ENCODE measurements around the gene HMGN1.

Gene HMGN1

GRCh38 chr21:39326607-39327307 lies 22.1 kb downstream of the HMGN1 start:
- no peak for DNase-seq

DNA sequence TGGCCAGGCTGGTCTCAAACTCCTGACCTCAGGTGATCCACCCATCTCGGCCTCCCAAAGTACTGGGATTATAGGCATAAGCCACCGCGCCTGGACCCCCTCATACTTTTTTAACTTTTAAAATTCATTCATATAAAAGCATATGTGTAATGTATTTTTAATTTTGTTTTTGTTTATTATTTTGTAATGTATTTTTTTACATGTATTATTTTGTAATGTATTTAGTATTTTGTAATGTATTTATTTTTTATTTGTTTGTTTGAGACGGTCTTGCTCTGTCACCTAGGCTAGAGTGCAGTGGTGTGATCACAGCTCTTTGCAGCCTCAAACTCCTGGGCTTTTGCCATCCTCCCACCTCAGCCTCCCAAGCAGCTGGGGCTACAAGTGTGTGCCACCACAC lies 23.4 kb downstream of the HMGN1 start:
- no peak for DNase-seq

DNA sequence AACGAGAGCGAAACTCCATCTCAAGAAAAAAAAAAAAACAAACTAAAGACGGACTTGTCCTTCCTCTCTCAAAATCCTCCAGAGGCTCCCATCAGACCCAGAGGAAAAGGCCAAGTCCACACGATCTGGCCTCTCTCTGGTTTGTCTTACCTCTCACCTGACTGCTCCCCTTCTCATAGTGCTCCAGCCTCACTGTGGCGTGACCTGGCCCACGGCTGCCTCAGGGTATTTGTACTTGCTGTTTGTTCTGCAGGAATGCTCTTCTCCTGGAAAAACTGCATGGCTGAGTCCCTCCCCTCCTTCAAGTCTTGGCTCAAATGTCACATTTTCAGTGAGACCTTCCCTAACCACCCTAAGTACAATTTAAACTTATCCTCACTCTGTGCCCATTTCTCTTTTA lies 27.5 kb downstream of the HMGN1 start:
- DNase-seq, result no peak

DNA sequence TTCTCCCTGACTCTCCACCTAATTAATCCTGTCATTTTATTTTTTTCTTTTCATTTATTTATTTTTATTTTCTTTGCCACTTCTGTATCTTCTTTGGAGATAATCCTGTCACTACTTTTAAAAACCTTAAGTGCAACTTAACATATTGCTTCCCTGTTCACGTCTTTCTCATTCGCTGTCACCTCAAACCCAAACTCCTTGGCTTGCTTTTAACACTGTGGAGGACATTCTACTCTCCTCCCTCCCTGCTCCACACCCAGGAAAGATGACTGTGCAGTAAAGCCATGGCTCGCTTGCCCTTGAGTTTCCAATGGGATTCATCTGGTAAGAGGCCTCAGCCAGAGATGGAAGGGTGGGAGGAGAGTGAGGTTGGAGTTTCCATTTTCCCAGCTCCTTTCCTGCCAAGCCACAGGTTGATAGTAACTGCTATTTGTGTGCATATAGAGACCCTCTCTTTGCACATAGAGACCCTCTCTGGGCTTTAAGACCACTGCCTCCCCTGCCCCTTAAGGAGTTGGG lies 29.0 kb downstream of the HMGN1 start:
- no peak for DNase-seq

DNA sequence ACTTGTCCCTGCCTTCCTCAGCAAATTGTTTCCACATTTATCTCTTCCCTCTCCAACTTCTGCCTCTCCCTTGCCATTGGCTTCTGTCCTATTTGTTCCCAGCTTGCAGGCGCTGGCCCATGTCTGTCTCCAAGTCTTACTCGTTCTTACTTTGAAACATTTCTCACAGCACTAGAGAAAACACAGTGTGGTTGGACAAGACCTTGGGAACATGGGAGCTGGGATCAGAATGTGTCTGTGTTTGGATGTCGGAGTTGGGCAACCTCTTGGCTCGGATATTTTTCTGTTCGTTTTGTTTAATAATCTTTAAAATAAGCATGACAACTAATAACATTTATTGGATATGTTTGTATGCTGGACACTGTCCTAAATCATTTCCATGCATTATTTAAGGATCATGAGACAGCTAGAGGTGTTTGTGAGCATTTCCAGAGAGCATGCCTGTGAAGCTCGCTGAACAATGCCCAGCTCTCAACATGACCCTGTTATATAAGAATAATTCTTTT lies 29.6 kb downstream of the HMGN1 start:
- DNase-seq, result no peak

DNA sequence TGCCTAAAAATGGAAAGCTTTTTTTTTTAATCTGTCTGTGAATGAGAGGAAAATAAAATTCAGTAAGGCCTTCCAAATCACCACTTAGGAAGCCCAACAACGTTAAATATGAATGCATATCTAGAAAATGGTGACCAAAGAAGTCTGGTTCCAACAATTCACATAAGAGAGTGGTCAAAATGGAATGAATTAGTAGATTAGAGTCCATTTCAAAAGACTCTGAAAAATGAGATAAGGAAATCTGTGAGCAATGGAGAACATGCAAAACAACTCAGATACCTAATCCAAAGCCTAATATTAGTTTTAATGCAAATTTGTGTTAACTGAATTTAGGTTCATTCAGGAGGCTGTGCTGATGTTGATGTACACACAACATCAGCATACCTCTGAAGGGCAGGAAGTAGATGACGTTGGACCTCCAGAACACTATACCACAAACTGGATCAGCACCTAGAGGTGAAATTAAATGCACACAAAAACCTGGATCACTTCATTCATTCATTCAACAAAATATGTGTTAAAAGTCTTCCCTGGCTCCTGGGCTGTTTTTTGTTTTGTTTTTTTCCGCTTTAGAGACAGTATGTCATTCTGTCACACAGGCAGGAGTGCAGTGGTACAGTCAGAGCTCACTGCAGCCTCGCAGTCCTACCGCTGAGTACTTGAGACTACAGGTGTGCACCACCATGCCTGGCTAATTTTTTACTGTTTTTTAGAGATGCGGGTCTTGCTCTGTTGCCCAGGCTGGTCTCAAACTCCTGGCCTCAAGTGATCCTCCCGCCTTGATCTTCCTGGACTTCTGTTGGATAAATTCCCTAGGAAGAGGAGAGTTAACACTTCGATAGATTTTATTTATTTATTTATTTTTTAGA lies 30.6 kb downstream of the HMGN1 start:
- DNase-seq, result no peak

DNA sequence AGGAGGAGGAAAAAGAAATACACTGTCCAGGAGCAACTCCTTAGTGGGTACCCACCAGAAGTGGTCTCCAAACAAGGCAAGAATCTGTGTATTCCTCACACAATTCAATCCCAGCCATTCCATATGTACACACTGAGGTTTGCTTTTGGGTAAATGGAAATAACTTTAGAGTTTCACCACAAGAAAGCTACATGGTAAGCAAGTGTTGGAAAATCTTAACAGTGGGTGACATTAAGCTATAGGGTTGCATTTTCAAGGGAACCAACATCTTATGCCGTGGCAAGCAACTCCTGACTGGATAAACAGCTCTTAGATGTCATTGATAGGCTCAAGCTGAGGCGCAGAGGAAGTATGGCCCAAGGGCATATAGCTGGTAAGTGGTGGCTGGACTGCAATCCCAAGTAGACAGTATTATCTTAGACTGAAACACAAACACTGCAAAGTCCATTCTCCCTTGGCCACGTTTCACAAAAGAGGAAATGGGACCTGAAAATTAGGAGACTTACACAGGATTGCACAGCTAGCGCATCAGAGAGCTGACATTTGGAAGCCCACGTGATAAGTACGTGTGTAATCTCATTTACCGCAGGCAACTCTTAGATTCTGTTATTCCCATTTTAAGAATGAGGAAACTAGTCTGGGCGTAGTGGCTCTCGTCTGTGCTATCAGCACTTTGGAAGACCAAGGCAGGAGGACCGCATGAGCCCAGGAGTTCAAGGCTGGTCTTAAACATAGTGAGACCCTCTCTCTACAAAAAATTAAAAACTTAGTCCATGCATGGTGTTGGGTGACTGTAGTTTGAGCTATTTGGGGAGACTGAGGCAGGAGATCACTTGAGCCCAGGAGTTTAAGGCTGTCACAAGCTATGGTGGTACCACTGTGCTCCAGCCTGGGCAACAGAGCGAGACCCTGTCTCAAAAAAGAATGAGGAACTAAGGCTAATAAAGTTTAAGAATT lies 31.5 kb downstream of the HMGN1 start:
- no peak for DNase-seq

DNA sequence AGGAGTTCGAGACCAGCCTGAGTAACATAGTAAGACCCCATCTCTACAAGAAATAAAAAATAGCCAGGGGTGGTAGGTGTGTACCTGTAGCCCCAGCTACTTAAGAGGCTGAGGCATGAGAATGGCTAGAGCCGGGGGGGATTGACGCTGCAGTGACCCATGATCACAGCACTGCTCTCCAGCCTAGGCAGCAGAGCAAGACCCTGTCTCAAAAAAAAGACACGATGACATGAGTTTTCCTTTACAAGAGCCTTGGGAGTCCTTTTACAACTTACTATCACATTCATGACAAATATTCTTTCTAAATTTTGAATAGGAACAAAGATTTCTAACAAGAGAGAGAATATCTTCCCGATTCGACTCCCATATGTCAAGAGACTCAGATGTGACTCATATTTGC lies 32.2 kb downstream of the HMGN1 start:
- no peak for DNase-seq

- DNase-seq, result no peak
Observed at GRCh38 chr21:39315603-39316445, 33.1 kb downstream of the HMGN1 start.

GRCh38 chr21:39314143-39315027 lies 34.5 kb downstream of the HMGN1 start:
- DNase-seq, result peak; percentile 20

DNA sequence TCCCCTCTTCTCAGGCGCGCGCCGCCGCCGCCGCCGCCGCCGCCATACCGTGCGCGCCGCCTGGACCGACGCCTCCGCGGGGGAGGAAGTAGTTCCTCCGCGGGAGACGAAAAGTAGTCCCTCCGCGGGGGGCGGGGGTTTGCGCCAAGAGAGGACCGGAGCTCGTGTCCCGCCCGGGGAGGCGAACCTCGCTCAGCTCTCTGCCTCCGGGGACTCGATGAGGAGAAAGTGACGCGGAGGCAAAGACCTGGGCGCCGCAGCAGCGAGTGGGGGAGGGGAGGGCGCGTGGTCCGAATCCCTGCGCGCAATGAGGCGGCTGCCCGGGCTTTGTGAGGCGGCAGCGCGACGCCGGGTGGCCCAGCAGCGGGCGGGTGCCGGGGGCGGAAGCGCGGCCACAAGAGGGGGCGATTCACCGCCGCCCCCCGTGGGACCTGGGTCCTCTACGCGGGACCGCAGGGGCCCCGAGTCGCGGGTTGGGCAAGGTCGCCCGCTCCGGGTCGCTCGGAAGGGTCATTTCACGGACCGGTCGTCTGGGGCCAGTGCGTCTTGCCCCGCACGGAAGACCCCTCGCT lies 35.2 kb downstream of the HMGN1 start, which contains the start of gene BRWD1:
BRWD1 (minus strand) TSS at position 62 of the 572 bp plus-strand sequence. CDS start 141 bp downstream, outside the sequence.
- DNase-seq, result peak; percentile 75

GRCh38 chr21:39313042-39313570 lies 35.8 kb downstream of the HMGN1 start:
- DNase-seq, result peak; percentile 15

DNA sequence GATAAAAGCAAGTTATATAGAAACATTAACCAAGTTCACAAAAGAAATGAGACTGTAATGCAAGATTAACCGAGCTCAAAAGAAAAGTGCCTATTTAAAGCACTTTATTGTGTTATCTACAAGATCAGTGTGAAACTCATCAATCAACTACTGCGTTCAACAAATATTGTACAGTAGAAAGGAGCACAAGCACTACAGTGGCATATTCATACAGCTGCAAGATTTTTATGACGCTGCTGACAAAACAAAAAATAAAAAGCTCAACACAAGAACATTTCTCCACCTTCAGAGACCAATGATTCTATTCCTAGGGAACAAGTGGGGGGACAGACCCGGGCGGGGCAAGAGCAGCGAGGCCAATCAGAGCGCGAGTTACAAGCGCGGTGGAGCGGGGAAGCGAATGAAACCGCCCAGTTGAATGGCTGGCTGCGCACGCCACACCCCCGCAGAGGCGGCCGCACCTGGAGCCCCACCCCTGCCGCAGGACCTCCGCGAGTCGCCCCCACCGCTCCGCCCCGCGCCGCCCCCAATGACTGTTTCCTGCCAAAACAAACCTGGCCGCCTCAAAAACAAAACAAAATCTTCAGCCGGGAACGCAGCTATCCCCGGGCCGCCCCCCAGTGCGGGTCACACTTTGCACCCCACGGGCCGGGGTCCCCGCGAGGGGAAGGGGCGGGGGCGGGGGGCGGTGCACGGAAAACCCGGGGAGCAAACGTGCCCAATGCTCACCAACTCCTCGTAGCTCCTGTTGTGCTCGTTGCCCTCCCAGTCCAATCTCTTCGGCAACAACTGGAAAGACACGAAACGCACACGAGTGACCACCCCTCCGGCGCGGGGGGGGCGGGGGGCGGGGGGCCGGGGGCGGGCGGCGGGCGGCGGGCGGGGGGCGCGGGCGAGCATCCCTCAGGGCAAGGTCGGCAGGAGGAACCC lies 36.5 kb downstream of the HMGN1 start:
- peak; percentile 84 for DNase-seq

GRCh38 chr21:39311164-39311563 lies 37.7 kb downstream of the HMGN1 start:
- DNase-seq, result no peak

DNA sequence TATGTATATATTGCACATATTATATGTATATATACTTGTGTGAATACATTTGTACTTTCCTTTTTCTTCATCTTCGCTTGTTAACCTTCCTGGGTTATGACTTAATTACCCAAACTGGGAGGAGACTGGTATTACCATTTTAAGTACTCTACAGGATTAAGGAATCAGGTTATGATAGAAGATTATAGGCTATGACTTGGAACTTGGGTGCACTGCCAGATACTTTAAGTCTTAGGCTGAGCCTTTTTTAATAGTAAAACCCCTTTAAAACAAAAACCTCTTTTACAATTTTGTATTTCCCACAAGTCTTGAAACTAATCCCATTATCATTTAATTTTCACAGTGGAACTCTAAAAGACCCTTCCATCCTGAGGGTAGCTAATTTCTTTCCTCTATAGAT lies 41.4 kb downstream of the HMGN1 start:
- no peak for DNase-seq

DNA sequence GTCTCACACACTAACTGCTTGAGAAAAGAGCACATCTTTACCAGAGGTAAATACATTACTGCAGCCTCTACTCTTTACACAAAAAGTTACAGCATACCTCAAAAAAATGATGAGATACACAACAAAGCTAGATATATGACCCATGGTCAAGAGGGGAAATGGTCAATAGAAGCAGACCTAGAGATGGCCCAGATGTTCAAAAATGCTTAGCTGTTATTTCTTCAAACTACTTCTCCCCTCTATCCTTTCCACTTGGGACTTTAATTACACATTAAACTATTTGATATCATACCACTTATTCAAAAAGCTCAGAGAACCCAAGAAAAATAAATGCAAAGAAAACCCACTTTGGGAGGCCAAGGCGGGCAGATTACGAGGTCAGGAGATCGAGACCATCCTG lies 48.3 kb downstream of the HMGN1 start:
- no peak for DNase-seq

DNA sequence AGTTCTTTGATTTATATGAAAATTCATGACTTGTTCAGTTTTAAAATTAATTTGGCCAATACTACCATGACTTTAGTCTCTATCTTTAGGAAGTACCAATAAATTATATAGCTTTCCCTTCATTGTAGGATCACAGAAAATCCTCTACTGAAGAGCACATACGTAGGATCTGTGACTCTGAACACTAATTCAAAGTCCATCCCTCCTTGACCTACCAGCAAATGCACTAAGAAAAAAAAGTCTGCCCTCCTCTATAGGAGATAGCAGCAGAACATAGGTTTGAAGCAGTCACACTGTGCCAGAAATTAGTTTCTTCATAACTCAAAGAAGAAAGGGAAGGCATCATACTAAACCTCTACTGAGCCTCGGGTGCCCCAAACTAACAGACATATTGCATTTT lies 52.0 kb downstream of the HMGN1 start:
- DNase-seq, result no peak

All from 8988T (cell line).